ENCODE results near the gene PDSS2. TPM values are rescaled to one million over a fixed set of nuclear protein-coding genes. Genes with fewer than 3 reads are reported as not detected.

Gene PDSS2
- total and polyA plus RNA-seq, 9 of the 15 experiments (the other 6 are each of a cell fraction or from before 2014, with no cell fraction given), result 5.8 to 21.1 (median 12.0) TPM

DNA sequence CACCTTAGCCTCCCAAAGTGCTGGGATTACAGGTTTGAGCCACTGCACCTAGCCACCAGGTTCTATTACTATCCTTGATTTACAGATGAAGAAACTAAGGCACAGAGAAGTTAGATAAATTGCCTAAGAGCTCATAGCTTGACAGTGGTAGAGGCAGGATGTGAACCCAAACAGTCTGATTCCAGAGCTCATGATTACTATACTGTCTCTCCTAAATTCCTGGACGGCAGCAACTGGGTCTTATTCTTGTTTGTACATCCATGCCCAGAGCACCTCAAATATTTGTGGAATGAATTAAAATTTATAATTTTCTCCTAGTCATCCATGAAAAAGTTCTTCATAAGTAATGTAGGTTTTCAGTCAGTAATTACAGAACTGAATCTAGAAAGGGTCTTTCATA is 15.1 kb downstream of the PDSS2 start:
- H3K9ac ChIP-seq (ENCODE audit: insufficient read depth in 1 of 2, low read depth in 2 of 2, low read length in 2 of 2), result no peak overlapping the region
- H3K4me2 ChIP-seq (ENCODE audit: insufficient read depth, low read length), result no peak overlapping the region
- POLR2A ChIA-PET, result interaction anchor here (1.2 to 3.6 kb wide), 2 partner anchors 15 to 167 kb away, joined by 4 to 12 read pairs; partner anchors contain the start of gene PDSS2
- DNase-seq (ENCODE audit: extremely low read depth in 1 of 4, low spot score in 3 of 4), result no peak
- H2AFZ ChIP-seq (ENCODE audit: low read depth, low read length), result no peak overlapping the region
- FAIRE-seq, result no peak
- WGBS (ENCODE audit: insufficient coverage, low coverage, missing lambda C conversion rate), result 81% methylated on average over 1 of the region's 1 CpG
- H3K9me3 ChIP-seq (replicated peaks; ENCODE audit: control insufficient read depth, insufficient read depth, low read depth, low read length), result peaks cover 7% of the 10 kb centered on the region
- H3K4me3 ChIP-seq, result no peak overlapping the region
- in situ Hi-C loops (cut with MboI), result no loop called here
- CTCF ChIA-PET (ENCODE audit: low intra/inter-chr PET ratio), result no interaction called here
- intact Hi-C loops (cut with micrococcal nuclease), result no loop called here
- no peaks in the 10 kb centered on the region; the same call in 2 of the 3 replicates for H3K79me2 ChIP-seq (ENCODE audit: control insufficient read depth, insufficient read depth, low read length)
- TF ChIP-seq ZNF551 (CRISPR knock-in tag; IDR thresholded peaks at IDR 0.05) (no peak), ILF3 (IDR thresholded peaks at IDR 0.05; ENCODE audit: borderline replicate concordance) (no peak), ZNF121 (CRISPR knock-in tag; conservative IDR thresholded peaks at IDR 0.05) (no peak), ZBTB17 (CRISPR knock-in tag; IDR thresholded peaks at IDR 0.05) (no peak), HDAC2 (IDR thresholded peaks at IDR 0.05) (no peak), CBFA2T2 (conservative IDR thresholded peaks at IDR 0.05) (no peak), CREBBP (IDR thresholded peaks at IDR 0.05; ENCODE audit: low read depth, low read length) (no peak), ZNF197 (CRISPR knock-in tag; IDR thresholded peaks at IDR 0.05; ENCODE audit: low read depth) (no peak)
- no peaks in the 10 kb centered on the region for H3K9me1 ChIP-seq (ENCODE audit: control insufficient read depth, insufficient read depth, low read length)
- H3K4me1 ChIP-seq (replicated peaks in 1 of 2; ENCODE audit: control insufficient read depth in 2 of 2, insufficient read depth in 2 of 2, low read length in 2 of 2), result no peaks in the 10 kb centered on the region
- H3K27me3 ChIP-seq (ENCODE audit: control insufficient read depth in 2 of 2, insufficient read depth in 2 of 2, low read length in 2 of 2), result no peaks in the 10 kb centered on the region
- ATAC-seq, result no peak
- peaks cover 11% of the 10 kb centered on the region; the same call in 1 of the 3 replicates for H3K36me3 ChIP-seq (ENCODE audit: control insufficient read depth, insufficient read depth, low read length)
- H3K27ac ChIP-seq (ENCODE audit: extremely low read depth, low read depth, low read length), result no peak overlapping the region
- no peaks in the 10 kb centered on the region for H4K20me1 ChIP-seq (replicated peaks; ENCODE audit: control insufficient read depth, insufficient read depth, low read length)
- no TSS peak for BruUV-seq (replicated peaks)
